ENCODE data around the gene HLF.

The HLF gene

GRCh38 chr17:55292094-55292493 is 27.3 kb downstream of the HLF start:
- no peak overlapping the region for H3K4me3 ChIP-seq (ENCODE audit: low read length)
- DNase-seq (ENCODE audit: low read depth): no peak
- TF ChIP-seq, protein P1, sequence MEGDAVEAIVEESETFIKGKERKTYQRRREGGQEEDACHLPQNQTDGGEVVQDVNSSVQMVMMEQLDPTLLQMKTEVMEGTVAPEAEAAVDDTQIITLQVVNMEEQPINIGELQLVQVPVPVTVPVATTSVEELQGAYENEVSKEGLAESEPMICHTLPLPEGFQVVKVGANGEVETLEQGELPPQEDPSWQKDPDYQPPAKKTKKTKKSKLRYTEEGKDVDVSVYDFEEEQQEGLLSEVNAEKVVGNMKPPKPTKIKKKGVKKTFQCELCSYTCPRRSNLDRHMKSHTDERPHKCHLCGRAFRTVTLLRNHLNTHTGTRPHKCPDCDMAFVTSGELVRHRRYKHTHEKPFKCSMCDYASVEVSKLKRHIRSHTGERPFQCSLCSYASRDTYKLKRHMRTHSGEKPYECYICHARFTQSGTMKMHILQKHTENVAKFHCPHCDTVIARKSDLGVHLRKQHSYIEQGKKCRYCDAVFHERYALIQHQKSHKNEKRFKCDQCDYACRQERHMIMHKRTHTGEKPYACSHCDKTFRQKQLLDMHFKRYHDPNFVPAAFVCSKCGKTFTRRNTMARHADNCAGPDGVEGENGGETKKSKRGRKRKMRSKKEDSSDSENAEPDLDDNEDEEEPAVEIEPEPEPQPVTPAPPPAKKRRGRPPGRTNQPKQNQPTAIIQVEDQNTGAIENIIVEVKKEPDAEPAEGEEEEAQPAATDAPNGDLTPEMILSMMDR (conservative IDR thresholded peaks at IDR 0.05; ENCODE audit: low read length): no peak

DNA sequence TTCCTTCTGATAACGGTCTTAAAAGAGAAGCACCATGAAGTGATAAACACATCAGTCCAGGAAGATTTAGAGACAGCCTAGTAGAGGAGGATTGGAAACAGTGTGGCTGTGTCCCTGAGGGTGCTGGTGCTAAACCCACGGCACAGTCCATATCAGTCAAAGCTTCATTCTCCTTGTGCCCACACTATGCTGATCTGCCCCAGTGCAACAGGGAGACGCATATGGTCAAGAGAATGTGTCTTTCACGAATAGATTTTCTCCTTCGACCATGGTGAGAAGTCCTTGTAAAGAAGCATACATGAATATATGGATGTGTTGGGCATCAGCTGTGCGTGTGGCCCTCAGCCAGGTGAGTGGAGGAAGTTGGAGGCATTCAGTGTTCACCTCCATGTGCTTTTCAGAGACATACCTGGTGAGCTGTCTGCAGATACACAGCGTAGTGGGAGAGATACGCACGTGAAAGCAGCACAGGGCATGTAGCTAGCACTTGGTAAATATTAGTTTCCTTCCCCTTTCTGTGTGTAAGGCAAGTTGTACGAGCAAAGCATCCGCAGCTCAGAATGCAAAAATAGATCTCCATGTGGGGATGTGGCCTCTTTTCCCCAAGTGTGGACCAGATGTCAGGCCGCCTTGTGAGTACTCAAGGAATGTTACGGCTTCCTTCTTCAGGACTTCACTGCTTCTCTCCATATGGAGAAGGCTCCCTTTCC is 29.4 kb downstream of the HLF start:
- TF ChIP-seq, protein P1 (conservative IDR thresholded peaks at IDR 0.05; ENCODE audit: low read length): no peak
- no peak overlapping the region for H3K4me3 ChIP-seq (ENCODE audit: low read length)
- DNase-seq (ENCODE audit: low read depth): peak; percentile 75

DNA sequence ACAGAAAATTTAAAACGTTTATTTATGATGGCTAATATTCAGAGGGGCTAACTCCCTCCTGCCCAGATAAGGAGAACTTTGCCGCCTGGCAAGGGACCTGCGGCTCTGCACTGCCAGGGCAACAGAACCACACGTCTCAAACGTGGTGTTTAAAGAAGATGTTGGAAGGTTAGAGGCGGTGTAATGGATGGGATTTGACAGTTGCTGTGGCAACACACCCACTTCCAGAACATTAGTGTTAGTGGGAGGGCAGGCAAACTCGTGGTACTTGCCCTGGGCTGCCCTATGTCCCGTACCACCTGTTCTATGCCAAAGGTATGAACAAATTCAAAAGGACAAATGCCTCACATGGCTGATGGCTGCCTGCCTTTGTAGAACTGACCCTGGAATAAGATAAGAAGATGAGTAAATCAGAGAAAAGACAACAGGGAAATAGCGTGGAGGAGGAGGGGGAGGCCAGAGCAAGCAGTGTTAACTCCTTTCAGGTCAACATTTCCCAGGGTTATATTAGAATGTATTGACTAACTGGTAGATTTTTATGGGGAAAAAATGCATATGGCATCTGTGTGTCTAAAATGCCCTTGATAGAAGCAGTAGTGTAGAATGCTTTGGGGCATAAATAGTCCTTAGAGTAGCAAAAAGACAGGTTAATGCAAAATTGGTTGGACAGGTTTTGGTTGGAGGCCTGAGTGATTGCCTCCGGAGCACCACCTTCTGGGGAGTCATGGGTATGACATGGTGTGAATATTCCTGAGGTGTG is 30.8 kb downstream of the HLF start:
- peak; percentile 37 for DNase-seq (ENCODE audit: low read depth)
- TF ChIP-seq, protein P1 (conservative IDR thresholded peaks at IDR 0.05; ENCODE audit: low read length): peak; percentile 97
- H3K4me3 ChIP-seq (ENCODE audit: low read length): no peak overlapping the region

DNA sequence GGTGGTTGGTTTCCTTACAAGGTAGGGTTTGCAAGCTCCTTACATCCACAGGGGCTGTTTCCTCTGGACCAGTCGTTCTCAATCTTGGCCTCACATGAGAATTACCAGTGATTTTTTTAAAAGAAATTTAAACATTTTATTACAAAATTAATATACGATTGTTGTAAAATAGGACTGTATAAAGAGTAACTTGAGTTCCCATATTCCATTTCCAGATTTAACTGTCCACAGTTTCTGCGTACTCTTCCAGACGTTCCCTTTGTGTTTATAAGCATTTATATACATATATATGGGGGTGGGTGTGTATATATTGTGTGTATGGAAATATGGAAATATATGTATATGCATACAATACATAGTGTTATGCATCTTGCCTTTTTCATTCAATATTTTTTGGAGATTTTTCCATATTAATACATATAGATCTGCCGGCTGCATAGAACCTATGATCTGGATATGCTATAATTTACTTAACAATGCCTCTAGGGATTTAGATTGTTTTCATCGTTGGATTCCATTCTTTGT is 31.5 kb downstream of the HLF start:
- H3K4me3 ChIP-seq (ENCODE audit: low read length): no peak overlapping the region
- TF ChIP-seq, protein P1 (conservative IDR thresholded peaks at IDR 0.05; ENCODE audit: low read length): no peak
- no peak for DNase-seq (ENCODE audit: low read depth)

- no peak overlapping the region for H3K4me3 ChIP-seq (ENCODE audit: low read length)
- DNase-seq (ENCODE audit: low read depth): no peak
- TF ChIP-seq, protein P1 (conservative IDR thresholded peaks at IDR 0.05; ENCODE audit: low read length): no peak
Observed at GRCh38 chr17:55296699-55297098, 31.9 kb downstream of the HLF start.

- TF ChIP-seq, protein P1 (conservative IDR thresholded peaks at IDR 0.05; ENCODE audit: low read length): no peak
- H3K4me3 ChIP-seq (ENCODE audit: low read length): no peak overlapping the region
- no peak for DNase-seq (ENCODE audit: low read depth)
Observed at GRCh38 chr17:55298111-55298730, 33.5 kb downstream of the HLF start.
